Measurements from ENCODE around the gene MACROD2. TPM values are rescaled to one million over a fixed set of nuclear protein-coding genes. Genes with fewer than 3 reads are reported as not detected.

The MACROD2 gene
- total RNA-seq, 1 experiment from 2014 or later: 1.4 TPM

DNA sequence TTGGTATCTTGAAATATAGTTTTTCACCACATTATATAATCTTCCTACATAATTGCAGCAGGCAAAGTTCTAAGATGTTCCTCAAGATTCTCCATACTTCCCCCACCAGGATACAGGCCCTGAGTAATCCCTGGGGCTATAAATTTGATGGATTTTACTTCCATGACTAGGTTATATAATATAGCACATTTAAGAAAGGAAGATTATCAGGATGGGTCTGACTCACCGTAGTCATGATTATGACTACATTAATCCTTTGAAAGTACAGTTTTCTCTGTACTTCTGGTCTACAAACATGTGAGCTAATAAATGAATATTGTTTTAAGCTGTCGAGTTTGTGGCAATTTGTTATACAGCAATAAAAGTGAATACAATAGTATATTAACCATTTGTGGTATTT, 122.5 kb downstream of the MACROD2 start:
- BruUV-seq (replicated peaks): no TSS peak

DNA sequence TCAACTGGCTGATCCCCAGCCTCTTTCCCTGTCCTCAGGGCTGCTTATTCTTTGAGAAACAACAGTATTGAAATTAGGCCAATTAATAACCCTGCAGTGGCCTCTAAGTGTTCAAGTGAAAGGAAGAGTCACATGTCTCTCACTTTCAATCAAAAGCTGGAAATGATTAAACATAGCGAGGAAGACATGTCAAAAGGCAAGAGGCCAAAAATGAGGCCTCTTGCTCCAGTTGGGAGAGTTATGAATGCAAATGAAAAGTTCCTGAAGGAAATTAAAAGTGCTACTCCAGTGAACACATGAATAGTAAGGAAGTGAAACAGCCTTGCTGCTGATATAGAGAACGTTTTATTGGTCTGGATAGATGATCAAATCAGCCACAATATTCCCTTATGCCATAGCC, 131.5 kb downstream of the MACROD2 start:
- Histone ChIP-seq H3K36me3 (ENCODE audit: insufficient read depth, low read length, poor library complexity, severe bottlenecking) (no peaks in the 10 kb centered on the region), H3K27ac (ENCODE audit: low read depth, low read length, poor library complexity, severe bottlenecking) (no peak overlapping the region), H3K9me3 (ENCODE audit: low read depth, low read length, poor library complexity, severe bottlenecking) (no peaks in the 10 kb centered on the region), H3K4me3 (ENCODE audit: low read depth, low read length, poor library complexity, severe bottlenecking) (no peak overlapping the region), H3K4me1 (ENCODE audit: insufficient read depth, low read length, poor library complexity, severe bottlenecking) (no peaks in the 10 kb centered on the region), H3K27me3 (replicated peaks; ENCODE audit: insufficient read depth, low read depth, low read length, poor library complexity) (no peaks in the 10 kb centered on the region)
- no TSS peak for BruUV-seq (replicated peaks)
- ChIA-PET POLR2A (ENCODE audit: low non-redundant PET) (no interaction called here), CTCF (no interaction called here)
- intact Hi-C loops (cut with micrococcal nuclease; ENCODE audit: unreplicated experiment): no loop called here
- DNase-seq (ENCODE audit: low spot score): no peak
- TF ChIP-seq, protein P1, sequence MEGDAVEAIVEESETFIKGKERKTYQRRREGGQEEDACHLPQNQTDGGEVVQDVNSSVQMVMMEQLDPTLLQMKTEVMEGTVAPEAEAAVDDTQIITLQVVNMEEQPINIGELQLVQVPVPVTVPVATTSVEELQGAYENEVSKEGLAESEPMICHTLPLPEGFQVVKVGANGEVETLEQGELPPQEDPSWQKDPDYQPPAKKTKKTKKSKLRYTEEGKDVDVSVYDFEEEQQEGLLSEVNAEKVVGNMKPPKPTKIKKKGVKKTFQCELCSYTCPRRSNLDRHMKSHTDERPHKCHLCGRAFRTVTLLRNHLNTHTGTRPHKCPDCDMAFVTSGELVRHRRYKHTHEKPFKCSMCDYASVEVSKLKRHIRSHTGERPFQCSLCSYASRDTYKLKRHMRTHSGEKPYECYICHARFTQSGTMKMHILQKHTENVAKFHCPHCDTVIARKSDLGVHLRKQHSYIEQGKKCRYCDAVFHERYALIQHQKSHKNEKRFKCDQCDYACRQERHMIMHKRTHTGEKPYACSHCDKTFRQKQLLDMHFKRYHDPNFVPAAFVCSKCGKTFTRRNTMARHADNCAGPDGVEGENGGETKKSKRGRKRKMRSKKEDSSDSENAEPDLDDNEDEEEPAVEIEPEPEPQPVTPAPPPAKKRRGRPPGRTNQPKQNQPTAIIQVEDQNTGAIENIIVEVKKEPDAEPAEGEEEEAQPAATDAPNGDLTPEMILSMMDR (conservative IDR thresholded peaks at IDR 0.05; ENCODE audit: low read depth, low read length): no peak
- TF ChIP-seq EZH2 (IDR thresholded peaks at IDR 0.05; ENCODE audit: borderline replicate concordance, low read depth, low read length, poor library complexity, severe bottlenecking): no peak

More for the DNA sequence above, 122.5 kb downstream of the MACROD2 start:
- Histone ChIP-seq H3K4me3 (ENCODE audit: low read depth, low read length, poor library complexity, severe bottlenecking) (no peak overlapping the region), H3K36me3 (ENCODE audit: insufficient read depth, low read length, poor library complexity, severe bottlenecking) (no peaks in the 10 kb centered on the region), H3K4me1 (ENCODE audit: insufficient read depth, low read length, poor library complexity, severe bottlenecking) (no peaks in the 10 kb centered on the region), H3K27me3 (replicated peaks; ENCODE audit: insufficient read depth, low read depth, low read length, poor library complexity) (peaks cover 14% of the 10 kb centered on the region), H3K9me3 (ENCODE audit: low read depth, low read length, poor library complexity, severe bottlenecking) (no peaks in the 10 kb centered on the region), H3K27ac (ENCODE audit: low read depth, low read length, poor library complexity, severe bottlenecking) (no peak overlapping the region)
- CTCF ChIA-PET: no interaction called here
- DNase-seq (ENCODE audit: low spot score): no peak
- no peak for TF ChIP-seq EZH2 (IDR thresholded peaks at IDR 0.05; ENCODE audit: borderline replicate concordance, low read depth, low read length, poor library complexity, severe bottlenecking)
- TF ChIP-seq, protein P1 (conservative IDR thresholded peaks at IDR 0.05; ENCODE audit: low read depth, low read length): no peak
- intact Hi-C loops (cut with micrococcal nuclease; ENCODE audit: unreplicated experiment): no loop called here
- POLR2A ChIA-PET (ENCODE audit: low non-redundant PET): no interaction called here

DNA sequence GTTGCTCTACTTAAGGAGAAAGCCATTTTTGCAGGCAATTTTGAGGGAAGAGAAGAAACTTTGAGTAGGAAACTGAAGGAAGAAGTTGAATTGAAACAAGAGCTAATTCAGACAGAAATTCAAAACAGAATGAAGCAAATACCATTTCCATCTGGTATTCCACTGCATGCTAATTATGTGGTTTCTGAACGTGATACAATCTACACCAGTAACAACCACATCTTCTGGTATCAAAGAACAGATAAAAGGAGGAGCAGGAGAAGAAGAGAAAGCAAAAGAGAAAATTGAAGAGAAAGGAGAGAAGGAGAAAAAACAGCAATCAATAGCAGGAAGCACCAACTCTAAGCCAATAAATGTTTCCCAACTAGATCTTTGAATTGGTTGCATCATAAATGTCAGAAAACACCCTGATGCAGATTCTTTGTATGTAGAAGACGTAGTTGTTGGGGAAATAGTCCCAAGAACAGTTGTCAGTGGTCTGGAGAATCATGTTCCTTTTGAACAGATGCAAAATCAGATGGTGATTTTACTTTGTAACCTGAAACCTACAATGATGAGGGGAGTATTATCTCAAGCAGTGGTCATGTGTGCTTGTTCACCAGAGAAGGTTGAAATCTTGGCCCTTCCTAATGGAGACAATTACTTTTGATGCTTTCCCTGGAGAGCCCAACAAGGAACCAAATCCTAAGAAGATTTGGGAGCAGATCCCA, 132.4 kb downstream of the MACROD2 start:
- Histone ChIP-seq H3K9me3 (ENCODE audit: low read depth, low read length, poor library complexity, severe bottlenecking) (no peaks in the 10 kb centered on the region), H3K4me3 (ENCODE audit: low read depth, low read length, poor library complexity, severe bottlenecking) (no peak overlapping the region), H3K27ac (ENCODE audit: low read depth, low read length, poor library complexity, severe bottlenecking) (no peak overlapping the region), H3K4me1 (ENCODE audit: insufficient read depth, low read length, poor library complexity, severe bottlenecking) (no peaks in the 10 kb centered on the region), H3K36me3 (ENCODE audit: insufficient read depth, low read length, poor library complexity, severe bottlenecking) (no peaks in the 10 kb centered on the region), H3K27me3 (replicated peaks; ENCODE audit: insufficient read depth, low read depth, low read length, poor library complexity) (no peaks in the 10 kb centered on the region)
- no TSS peak for BruUV-seq (replicated peaks)
- no peak for DNase-seq (ENCODE audit: low spot score)
- CTCF ChIA-PET: no interaction called here
- TF ChIP-seq, protein P1 (conservative IDR thresholded peaks at IDR 0.05; ENCODE audit: low read depth, low read length): no peak
- TF ChIP-seq EZH2 (IDR thresholded peaks at IDR 0.05; ENCODE audit: borderline replicate concordance, low read depth, low read length, poor library complexity, severe bottlenecking): no peak
- POLR2A ChIA-PET (ENCODE audit: low non-redundant PET): no interaction called here
- intact Hi-C loops (cut with micrococcal nuclease; ENCODE audit: unreplicated experiment): no loop called here
